Measurements from ENCODE around the gene PLEKHG2.
A peak's percentile ranks its signal among the peaks of the same experiment; 100 is the strongest.

PLEKHG2 gene

DNA sequence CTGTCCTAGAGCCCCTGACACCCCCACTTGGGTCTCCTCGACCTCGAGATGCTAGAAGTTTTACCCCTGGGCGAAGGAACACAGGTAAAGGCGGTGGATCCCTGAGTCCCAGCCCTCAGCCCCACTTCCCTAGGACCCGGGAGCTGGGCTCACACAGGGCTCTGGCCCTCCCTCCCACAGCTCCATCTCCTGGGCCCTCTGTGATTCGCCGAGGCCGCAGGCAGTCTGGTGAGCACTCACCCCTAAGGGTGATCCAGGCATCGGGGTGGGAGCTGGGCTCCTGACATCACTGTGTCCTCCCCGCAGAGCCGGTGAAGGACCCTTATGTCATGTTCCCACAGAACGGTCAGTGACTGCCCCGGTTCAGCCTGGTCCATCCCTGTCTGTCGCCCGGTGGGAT, 8.3 kb downstream of the PLEKHG2 start:
- DNase-seq: no peak

DNA sequence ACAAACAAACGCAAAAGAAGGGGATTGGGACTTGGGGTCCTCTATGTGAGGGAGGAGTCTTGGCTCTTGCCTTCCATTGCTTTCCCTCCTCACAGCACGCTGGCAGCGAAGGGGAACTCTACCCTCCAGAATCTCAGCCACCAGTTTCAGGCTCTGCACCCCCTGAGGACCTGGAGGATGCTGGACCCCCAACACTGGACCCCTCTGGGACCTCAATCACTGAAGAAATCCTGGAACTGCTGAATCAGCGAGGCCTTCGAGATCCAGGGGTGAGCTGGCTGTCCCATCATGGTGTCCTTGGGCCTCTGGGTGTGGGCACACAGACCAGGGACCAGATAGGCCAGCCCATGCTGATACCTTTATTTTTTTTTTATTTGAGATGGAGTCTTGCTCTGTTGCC, 9.6 kb downstream of the PLEKHG2 start:
- DNase-seq: no peak

DNA sequence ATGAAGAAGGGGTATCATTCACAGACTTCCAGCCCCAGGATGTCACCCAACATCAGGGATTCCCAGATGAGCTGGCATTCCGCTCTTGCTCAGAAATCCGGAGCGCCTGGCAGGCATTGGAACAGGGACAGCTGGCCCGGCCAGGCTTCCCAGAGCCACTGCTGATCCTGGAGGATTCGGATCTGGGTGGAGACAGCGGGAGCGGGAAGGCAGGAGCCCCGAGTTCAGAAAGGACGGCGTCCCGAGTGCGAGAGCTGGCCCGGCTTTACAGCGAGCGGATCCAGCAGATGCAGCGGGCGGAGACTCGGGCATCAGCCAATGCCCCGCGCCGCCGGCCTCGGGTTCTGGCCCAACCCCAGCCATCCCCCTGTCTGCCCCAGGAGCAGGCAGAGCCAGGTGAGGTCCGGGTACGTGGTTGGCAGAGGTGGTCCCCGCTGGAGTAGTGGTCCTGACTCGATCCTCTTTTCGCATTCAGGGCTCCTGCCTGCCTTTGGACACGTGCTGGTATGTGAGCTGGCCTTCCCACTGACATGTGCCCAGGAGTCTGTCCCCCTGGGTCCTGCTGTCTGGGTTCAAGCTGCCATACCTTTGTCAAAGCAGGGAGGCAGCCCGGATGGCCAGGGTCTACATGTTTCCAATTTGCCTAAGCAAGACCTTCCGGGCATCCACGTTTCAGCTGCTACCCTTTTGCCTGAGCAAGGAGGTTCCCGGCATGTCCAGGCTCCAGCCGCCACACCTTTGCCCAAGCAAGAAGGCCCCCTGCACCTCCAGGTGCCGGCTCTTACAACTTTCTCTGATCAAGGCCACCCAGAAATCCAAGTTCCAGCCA, 11.0 kb downstream of the PLEKHG2 start:
- DNase-seq: no peak

DNA sequence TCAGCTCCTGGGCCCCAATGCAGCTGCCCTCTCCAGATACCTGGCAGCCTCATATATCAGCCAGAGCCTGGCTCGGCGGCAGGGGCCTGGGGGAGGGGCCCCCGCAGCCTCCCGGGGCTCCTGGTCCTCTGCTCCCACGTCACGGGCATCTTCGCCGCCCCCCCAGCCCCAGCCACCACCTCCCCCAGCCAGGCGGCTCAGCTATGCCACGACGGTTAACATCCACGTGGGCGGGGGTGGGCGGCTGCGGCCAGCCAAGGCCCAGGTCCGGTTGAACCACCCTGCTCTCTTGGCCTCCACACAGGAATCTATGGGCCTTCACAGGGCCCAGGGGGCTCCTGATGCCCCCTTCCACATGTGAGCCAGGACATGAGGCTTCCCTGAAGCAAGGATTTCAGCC, 12.5 kb downstream of the PLEKHG2 start:
- no peak for DNase-seq

DNA sequence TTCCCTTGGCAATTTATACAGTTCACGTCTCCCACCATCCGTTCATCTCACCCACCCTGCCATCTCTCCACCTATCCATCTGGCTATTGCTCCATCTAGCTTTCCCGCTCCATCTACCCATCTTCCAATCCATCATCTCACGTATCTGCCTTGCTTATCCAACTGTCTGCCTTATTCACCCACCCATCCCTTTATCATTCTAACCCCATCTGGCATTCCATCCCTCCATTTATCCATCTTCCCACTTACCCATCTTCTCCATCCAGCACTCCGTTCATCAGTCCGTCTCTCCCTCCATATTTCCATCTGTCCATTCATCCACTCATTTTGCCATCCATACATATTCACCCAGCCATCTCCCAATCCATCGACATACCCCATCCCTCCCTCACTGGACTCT, 13.3 kb downstream of the PLEKHG2 start:
- no peak for DNase-seq

DNA sequence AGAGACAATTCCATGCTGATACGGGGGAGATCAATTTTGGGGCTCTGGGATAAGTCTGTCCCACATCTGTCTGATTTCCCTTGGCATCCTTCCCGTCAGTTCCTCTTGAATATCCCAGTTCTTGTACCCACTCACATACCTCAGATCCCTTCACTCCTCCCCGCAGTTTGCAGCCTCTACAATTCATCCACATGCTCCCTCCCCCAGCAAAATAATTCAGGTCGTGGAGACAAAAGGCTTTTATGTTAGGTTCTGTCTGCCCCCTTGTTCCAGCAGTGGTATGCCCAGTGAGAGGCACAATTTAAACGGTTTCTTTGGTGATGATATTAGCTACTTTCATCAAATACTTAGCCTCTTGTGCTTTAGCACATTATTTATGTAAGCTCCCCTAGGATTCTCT, 13.7 kb downstream of the PLEKHG2 start:
- DNase-seq: no peak

DNA sequence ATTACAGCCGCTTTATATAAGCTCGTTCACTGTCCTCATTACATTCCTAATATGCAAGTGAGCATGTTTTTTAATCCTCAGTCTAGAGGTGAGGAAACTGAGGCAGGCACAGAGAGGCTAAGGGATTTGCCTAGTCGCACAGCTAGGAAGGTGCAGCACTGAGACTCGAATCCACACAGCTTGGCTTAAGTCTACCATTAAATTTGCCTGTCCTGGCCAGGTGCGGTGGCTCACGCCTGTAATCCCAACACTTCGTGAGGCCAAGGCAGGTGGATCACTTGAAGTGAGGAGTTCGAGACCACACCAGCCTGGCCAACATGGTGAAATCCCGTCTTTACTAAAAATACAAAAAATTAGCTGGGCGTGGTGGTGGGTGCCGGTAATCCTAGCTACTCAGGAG, 15.2 kb downstream of the PLEKHG2 start:
- no peak for DNase-seq

DNA sequence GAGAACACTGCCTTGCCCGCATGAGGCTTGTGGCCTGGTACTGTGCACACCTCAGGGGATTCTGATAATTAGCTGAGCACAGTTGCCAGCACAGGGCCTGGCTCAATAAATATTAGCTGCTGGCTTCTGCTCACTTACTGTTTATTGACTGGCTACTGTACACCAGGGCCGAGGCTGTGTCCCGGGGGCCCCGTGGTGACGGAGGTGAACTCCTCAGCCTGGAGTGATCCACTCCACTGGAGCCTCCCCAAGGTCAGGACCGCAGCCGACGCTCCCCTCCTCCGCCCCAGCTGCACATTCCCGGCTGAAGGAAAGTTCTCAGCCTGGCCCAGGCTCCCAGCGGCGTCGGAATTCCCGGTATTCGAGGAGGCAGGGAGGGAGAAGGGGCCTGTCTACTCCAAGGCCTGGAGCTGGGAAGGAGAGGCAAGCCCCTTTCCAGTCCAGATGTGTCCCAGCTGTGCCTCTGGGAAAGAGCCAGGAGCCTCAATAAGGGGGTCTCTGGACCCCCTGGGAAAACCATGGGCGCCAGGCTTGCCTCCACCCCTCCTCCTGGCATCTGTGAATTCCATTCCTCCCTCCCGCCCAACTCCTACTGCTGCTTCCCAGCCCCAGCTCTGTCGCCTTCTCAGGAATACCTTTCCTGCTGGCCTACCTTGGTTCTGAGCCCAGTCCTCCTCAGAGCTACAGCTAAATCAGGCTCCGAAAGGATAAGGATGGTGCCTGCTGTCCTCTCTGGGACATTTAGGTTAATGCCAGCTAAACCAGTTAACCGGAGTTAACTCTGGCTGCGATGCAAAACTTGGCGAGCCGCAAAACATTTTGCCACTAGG, 16.0 kb downstream of the PLEKHG2 start:
- DNase-seq: no peak

DNA sequence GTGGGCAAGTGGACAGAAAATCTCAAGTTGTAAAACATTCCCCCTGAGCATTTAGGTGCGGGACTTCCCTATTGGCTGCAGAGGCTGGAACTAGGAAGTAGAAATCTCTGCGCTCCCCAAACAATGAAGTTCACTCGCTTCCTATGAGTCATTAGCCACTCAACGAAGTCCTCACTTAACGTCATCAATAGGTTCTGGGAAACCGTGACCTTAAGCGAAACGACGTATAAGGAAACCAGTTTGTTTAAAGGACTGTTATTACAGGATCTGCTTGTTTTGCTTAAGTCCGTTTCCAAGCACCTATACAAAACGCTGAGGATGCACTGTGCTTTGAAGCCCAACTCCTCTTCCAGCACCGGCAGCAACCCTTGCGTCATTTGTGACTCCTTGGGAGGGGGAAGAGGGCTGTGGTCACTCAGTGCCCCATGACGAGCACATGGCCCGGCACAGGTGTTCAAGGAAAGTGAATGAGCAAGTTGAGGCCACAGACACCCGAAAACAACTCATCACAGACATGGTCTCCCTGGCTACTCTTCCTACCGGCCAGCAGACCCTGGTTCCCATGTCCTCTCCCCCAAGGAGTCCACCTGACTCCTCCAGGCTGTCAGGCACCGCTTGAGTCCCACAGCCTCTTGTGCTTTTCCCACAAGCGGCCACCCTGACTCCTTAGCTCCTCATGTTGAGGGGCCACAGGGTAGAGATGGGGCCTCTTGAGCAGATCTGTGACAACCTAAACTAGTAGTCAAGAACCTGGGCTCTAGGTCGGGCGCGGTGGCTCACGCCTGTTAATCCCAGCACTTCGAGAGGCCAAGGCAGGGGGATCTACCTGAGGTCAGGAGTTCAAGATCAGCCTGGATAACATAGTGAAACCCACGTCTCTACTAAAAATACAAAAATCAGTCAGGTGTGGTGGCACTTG, 18.5 kb downstream of the PLEKHG2 start:
- peak; percentile 90 to 93 for DNase-seq

DNA sequence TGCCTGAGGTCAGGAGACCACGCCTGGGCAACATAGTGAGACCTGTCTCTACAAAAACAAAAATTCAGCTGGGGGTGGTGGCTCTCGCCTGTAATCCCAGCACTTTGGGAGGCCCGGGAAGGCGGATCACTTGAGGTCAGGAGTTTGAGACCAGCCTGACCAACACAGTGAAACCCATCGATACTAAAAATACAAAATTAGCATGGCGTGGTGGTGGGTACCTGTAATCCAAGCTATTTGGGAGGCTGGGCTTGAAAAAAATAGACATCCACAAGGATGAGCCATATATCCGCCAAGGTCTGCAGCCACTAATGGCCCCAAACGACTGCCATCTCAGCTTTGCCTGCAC, 20.2 kb downstream of the PLEKHG2 start:
- no peak for DNase-seq

DNA sequence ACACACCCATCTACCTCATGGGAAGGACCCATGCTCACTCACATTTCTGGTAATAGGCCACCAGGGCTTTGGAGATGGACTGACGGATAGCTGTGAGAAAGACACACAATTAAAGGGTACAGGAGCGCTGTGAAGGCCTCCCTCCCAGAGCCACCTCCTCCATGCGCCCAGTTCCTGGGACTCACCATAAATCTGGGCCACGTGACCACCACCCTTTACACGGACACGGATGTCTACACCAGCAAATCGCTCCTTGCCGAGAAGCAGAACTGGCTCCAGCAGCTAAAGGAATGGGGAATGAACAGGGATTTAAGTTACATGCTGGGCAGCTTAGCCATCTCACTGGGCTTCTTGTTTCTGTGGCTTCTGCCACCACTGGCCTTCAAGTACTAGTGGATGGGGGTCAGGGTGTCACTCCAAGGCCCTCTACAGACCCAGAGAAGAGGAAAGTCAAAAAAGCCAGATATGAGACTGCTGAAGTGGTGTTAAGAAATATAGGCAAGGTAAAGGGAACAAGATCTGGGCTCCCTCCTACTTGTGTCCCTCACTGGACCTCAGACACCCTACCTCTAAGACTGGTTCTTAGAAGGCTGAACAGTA, 21.1 kb downstream of the PLEKHG2 start:
- no peak for DNase-seq

DNA sequence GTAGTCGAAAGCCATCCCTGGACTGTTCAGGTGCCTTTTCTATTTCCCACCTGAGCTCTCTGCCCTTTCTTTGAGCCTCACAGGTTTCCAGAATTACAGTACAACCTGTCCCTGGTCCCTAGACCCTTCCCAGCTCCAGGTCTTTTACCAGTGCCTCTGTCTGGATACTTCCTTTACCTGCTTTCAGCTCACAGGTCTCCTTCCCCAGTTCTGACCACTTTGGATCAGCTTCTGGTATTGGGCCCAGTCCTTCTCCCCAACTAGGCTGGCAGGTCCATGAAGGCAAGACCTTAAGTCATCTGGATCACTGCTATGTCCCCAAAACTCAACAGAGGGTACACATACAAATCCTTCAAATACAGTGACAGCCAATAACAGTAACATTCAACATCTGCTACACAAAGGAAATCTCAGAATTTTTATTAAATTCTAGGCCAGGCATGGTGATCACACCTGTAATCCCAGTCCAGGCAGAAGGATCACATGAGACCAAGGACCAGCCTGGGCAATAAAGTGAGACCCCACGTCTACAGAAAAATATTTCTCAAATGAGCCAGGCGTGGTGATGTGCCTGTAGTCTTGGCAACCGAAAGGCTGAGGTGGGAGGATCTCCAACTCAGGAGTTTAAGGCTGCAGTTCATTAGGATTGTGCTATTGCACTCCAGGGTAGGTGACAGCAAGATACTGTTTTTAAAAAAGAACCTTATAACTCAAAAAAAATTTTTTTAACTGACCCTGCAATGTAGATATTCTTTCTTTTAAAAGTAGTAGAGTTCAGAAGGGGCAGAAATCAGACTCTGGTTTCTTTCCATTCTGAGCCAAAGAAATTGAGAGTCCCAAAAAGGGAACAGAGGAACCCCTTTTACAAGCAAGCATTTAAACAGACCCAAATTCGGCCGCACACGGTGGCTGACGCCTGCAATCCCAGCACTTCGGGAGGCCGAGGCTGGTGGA, 21.9 kb downstream of the PLEKHG2 start:
- DNase-seq: no peak

DNA sequence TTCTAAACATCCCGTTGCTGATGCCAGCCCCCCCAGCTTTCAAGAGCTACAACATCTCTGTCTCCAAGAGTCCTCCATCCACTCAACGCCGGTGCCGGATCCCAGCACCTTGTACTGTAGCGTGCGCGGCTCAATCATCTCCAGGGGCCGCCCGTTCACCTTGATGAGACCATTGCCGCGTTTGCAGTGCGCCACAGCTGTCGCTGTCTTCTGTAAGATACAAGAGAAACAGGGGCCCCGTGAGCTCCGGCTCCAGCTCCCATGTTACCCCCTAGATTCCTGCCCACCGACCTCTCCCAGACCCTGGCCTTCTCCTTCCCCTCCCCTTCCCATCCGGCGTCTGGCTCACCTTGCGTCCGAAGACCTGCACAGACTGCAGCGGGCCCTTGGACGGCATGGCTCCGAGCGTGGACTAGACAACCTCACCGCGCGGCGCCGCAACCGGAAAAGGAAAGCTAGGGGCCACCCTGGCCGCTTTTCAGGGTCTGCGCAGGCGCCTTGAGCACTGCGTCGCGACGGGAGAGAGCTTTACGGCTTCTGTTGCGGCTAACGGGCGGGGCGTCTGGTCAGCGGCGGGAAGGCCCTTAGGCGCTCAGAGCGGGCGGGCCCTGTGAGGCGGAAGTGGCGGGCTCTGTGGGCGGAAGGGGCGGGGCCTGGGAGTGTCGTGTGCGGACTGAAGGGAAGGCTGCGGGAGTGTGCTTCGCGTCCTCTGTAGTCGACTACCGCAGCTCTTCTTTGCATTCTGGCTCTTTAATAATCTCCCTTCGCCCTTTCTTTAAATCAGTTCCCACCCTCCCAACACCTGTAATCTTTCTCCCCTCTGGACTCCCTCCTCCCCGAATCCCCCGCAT, 23.3 kb downstream of the PLEKHG2 start, which contains the start of gene RPS16:
Gene RPS16 (minus strand): TSS at position 451 of the 851 bp plus-strand sequence. CDS start 54 bp downstream, at position 397.
- peak; percentile 99 to 100 for DNase-seq

DNA sequence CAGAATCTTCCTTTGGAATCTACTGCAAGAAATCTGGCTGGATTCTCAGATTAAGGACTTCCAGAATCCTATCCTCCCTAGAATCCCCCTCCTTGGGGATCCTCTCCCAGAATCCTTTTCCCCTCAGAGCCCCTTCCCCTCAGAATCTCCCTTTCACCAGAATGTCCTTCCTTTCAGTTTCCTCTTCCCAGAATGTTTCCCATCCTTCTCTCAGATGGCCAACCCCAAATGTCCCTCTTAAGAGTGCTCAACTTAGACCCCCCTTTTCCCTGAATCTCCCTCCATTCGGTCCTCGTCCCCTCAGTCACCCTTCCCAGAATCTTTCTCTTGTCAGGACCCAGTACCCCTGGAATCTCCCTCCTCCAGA, 23.9 kb downstream of the PLEKHG2 start:
- no peak for DNase-seq

DNA sequence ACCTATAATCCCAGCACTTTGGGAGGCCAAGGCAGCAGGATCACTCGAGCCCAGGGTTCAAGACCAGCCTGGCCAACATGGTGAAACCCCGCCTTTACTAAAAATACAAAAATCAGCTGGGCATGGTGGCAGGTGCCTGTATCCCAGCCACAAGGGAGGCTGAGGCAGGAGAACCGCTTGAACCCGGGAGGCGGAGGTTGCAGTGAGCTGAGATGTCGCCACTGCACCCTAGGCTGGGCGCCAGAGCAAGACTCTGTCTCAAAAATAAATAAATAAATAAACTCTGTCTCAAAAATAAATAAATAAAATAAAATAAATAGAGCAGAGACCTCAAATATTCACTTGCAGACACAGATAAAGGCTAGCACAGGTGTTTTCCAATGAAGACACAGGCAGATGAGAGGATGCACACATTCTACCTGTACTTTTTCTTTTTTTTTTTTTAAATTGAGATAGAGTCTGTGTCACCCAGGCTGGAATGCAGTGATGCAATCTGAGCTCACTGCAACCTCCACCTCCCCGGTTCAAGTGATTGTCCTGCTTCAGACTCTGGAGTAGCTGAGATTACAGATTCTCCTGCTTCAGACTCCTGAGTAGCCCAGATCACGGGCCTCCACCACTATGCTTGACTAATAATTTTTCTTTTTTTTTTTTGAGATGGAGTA, 25.9 kb downstream of the PLEKHG2 start:
- DNase-seq: no peak

DNA sequence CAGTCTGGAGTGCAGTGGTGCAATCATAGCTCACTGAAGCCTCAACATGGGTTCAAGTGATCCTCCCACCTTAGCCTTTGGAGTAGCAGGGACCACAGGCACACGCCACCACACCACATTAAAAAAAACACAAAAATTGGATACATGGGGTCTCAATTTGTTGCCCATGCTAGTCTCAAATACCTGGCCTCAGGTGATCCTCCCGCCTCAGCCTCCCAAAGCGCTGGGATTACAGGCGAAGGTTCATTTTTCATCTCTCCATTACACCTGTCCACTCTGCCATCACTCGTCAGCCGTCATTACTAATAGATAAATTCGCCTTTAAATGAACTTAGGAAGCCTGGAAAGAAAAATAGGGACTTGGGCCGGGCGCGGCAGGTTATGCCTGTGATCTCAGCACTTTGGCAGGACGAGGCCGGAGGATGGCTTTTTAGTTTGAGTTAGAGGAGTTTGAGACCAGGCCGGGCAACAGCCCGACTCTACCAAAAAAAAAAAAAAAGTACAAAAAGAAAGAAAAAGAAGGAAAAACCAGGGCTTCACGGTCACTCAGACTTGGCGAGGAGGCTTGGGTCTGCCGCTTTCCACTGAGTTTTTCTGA, 32.2 kb downstream of the PLEKHG2 start:
- DNase-seq: no peak

DNA sequence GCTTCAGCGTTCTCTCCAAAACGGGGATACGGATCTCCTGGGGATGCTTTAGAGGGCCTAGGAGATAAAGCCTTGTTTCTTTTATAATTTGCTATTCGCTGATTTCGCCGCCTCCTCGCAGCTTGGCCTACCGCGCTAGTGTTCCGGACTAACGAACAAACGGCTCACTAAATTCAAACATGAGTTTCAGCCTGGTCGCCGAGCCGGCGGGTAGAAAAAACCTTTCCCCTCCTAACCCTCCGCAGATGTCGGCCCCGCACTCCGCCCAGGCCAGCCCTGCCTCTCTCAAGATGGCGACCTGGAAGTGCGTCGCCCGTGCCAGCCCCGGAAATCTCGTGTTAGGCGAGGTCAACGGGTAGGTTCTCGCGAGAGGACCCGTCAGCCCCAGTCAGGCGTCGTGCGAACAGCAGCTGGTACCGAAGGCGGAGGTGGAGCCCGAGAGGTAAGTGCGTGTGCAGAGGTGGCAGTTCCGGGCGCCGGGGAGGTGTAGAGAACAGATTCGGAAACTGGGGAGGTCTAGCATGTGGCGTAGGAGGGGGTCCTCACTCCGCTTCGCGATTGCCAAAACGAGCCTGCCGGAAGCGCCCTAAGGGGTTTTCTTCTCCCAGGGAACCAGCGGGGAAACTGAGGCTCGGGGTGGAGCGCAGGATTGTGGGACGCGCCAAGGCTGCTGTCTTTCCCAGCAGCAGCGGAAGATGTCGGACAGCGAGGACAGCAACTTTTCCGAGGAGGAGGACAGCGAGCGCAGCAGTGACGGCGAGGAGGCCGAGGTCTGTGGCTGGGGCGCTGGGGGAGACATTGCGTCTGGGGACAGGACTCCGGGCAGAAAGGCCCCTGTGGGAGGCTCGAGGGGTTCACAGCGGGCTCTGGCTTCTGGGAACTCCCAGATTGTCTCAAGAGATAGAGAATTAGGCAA, 33.0 kb downstream of the PLEKHG2 start, which contains the start of gene SUPT5H:
Gene SUPT5H (plus strand): TSS at position 387 of the 916 bp plus-strand sequence. CDS start 309 bp downstream, at position 696.
- DNase-seq: peak; percentile 98 to 99
